Fibroblast of villous mesenchyme (primary cell): Measurements from ENCODE around the gene PTPRU. TPM values are rescaled to one million over a fixed set of nuclear protein-coding genes. Genes with fewer than 3 reads are reported as not detected.

Experiments used
- DNase-seq: peaks from one replicate; pipeline ENCODE4 v3.0.0-alpha.2; 2010; ENCODE audit warnings: low read depth
- H3K4me3 ChIP-seq: 2 replicates; pipeline ENCODE4 v1.5.1; 2011; ENCODE audit warnings: low read depth, mild to moderate bottlenecking, low read length
- total RNA-seq: library from RNA; depleted of rRNA; stranded (reverse); fragments of >200 nt; gene quantifications from 2 replicates; pipeline ENCODE4 v1.2.3, GENCODE V29; 2012
- TF ChIP-seq, protein P1 (sequence below): IDR thresholded peaks from 2 replicates; pipeline ENCODE4 v1.5.1; 2012; ENCODE audit warnings: low read depth, mild to moderate bottlenecking, low read length; ENCODE audit not compliant: insufficient read depth

The PTPRU gene
- total RNA-seq, 1 donor, result 6.9 TPM

DNA sequence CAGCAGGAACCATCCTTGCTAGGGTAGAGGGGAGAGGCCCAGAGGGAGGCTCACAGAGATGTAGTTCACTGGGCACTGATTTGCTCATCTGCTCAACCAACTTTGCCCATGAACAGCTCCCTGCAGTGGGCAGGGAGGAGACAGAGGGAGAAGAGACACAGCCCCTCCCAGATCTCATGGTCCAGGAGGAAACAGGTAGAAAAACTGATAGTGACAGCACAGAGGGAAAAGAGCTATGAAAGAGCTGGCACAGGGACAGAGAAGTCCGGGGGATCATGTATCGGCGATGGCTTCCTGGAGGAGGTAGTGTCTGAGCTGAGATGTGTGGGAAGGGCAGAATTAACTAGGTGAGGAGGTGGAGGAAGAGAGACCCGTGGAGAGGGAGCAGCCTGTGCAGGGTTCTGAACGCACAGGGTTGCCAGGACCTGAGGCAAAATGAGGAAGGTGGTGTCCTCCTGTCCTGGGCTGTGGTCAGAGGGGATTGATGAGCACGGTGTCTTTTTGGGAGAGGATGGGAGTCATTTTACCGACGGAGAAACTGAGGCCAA lies 85.9 kb downstream of the PTPRU start:
- TF ChIP-seq, protein P1, sequence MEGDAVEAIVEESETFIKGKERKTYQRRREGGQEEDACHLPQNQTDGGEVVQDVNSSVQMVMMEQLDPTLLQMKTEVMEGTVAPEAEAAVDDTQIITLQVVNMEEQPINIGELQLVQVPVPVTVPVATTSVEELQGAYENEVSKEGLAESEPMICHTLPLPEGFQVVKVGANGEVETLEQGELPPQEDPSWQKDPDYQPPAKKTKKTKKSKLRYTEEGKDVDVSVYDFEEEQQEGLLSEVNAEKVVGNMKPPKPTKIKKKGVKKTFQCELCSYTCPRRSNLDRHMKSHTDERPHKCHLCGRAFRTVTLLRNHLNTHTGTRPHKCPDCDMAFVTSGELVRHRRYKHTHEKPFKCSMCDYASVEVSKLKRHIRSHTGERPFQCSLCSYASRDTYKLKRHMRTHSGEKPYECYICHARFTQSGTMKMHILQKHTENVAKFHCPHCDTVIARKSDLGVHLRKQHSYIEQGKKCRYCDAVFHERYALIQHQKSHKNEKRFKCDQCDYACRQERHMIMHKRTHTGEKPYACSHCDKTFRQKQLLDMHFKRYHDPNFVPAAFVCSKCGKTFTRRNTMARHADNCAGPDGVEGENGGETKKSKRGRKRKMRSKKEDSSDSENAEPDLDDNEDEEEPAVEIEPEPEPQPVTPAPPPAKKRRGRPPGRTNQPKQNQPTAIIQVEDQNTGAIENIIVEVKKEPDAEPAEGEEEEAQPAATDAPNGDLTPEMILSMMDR, result no peak
- H3K4me3 ChIP-seq, result no peak overlapping the region
- no peak for DNase-seq

DNA sequence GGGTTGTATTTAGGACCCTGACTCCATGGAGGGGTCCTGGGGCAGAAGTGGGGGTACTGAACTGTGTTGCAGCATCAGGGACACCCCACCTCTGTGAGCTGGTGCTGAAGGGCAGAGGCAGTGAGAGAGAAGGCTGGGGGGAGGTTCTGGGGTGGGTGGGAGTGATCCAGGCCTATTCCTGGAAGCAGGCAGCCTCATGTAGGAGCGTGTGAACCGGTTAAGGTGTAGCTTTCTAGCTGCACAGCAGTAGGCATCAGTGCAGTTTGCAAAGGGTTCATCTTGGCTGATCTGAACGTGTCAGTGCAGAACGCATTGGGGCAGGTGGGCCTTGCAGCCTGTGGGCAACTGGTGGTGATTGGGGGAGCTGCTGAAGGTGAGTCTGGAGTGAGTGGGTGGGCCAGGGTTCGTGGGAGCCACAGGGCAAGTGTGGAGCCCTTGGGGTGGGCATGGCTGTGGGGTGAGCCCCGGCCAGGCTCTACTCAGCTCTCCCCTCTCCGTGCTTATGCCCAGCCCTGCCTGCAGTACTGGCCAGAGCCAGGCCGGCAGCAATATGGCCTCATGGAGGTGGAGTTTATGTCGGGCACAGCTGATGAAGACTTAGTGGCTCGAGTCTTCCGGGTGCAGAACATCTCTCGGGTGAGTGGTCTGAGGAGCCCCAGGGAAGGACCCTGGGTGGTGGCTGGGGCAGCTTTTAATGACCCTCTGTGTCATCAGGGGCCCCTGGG lies 86.7 kb downstream of the PTPRU start:
- TF ChIP-seq, protein P1, result no peak
- DNase-seq, result no peak
- H3K4me3 ChIP-seq, result no peak overlapping the region

DNA sequence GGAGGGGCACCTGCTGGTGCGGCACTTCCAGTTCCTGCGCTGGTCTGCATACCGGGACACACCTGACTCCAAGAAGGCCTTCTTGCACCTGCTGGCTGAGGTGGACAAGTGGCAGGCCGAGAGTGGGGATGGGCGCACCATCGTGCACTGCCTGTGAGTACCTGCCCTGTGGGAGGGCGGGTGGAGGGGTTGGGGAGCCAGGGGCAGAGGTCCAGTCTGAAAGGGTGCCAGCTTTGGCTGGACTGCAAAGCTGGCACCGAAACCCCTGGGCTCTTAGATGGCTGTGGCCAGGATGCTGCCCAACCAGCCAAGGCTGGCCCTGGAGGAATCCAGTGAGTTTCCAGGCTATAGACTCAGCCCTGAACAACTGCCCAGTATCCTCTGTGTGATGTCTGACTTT lies 87.3 kb downstream of the PTPRU start:
- TF ChIP-seq, protein P1, result no peak
- H3K4me3 ChIP-seq, result no peak overlapping the region
- no peak for DNase-seq

DNA sequence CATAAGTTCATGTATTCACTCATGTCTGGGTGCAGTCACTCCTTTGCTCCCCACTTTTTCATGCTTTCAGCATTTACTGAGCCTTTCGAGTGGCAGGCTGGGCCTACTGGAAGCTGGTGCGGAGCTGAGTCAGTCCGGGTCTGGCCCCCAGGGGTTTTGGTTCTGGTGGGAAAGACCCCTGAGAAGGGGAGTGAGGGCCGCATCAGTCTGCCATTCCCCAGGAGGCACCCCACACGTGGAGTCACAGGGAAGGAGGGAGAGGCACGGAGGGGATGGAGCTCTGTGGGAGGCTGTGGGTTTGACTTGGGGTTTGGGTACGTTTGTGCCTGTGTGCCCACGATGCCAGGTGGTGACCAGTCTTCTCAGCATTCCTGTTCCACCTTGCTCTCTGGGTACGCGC lies 87.9 kb downstream of the PTPRU start:
- TF ChIP-seq, protein P1, result no peak
- no peak for DNase-seq
- no peak overlapping the region for H3K4me3 ChIP-seq

DNA sequence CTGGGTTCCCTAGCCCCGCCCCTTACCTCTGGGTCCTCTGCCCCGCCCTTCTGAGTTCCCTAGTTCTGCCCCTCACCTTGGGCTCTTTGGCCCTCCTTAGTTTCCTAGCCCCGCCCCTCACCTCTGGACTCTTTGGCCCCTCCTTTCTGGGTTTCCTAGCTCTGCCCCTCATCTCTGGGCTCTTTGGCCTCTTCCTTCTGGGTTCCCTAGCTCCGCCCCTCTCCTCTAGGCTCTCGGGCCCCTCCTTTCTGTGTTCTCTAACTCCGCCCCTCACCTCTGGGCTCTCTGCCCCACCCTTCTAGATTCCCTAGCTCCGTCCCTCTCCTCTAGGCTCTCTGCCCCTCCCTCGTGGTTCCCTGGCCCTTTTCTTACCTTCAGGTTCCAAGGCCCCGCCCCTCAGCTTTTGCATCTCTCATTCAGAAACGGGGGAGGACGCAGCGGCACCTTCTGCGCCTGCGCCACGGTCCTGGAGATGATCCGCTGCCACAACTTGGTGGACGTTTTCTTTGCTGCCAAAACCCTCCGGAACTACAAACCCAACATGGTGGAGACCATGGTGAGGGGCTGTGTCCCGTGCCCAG lies 88.5 kb downstream of the PTPRU start:
- TF ChIP-seq, protein P1, result no peak
- DNase-seq, result no peak
- H3K4me3 ChIP-seq, result no peak overlapping the region

DNA sequence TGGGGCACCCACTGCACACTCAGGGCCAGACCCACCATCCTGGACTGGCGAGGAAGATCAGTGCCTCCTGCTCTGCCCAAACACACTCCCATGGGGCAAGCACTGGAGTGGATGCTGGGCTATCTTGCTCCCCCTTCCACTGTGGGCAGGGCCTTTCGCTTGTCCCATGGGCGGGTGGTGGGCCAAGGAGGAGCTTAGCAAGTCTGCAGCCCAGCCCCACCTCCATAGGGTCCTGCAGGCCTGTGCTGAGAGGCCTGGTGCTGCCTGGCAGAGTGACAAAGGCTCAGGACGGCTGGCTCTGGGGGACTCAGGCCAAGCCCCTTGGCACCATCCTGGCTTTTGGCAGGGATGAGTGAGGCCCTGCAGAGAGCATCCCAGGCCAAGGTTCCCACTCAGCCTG lies 89.4 kb downstream of the PTPRU start:
- TF ChIP-seq, protein P1, result no peak
- no peak overlapping the region for H3K4me3 ChIP-seq
- DNase-seq, result no peak

DNA sequence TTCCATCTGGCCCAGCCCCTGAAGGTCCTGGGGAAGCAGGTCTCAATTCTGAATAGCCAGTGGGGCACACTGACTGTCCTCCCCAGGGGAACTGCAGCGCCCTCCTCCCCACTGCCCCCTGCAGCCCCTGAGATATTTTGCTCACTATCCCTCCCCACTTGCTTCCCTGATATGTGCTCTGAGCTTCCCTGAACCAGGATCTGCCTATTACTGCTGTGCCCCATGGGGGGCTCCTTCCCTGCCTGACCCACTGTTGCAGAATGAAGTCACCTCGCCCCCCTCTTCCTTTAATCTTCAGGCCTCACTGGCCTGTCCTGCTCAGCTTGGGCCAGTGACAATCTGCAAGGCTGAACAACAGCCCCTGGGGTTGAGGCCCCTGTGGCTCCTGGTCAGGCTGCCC lies 89.8 kb downstream of the PTPRU start:
- H3K4me3 ChIP-seq, result no peak overlapping the region
- no peak for DNase-seq
- TF ChIP-seq, protein P1, result no peak
